Suppressor macrophage treated with lipopolysaccharide for 1 hour (primary cell): ENCODE measurements around the gene CCSAP.

ENCODE experiments used
- DNase-seq, 3 donors: peaks; one replicate each; pipeline ENCODE4 v3.0.0-alpha.2; 2020 to 2022

CCSAP gene, protein sequence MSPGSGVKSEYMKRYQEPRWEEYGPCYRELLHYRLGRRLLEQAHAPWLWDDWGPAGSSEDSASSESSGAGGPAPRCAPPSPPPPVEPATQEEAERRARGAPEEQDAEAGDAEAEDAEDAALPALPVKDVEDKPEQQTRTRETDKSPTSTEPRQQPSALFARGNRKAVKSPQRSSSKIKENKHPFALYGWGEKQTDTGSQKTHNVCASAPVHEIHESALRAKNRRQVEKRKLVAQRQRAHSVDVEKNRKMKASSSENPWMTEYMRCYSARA

DNA sequence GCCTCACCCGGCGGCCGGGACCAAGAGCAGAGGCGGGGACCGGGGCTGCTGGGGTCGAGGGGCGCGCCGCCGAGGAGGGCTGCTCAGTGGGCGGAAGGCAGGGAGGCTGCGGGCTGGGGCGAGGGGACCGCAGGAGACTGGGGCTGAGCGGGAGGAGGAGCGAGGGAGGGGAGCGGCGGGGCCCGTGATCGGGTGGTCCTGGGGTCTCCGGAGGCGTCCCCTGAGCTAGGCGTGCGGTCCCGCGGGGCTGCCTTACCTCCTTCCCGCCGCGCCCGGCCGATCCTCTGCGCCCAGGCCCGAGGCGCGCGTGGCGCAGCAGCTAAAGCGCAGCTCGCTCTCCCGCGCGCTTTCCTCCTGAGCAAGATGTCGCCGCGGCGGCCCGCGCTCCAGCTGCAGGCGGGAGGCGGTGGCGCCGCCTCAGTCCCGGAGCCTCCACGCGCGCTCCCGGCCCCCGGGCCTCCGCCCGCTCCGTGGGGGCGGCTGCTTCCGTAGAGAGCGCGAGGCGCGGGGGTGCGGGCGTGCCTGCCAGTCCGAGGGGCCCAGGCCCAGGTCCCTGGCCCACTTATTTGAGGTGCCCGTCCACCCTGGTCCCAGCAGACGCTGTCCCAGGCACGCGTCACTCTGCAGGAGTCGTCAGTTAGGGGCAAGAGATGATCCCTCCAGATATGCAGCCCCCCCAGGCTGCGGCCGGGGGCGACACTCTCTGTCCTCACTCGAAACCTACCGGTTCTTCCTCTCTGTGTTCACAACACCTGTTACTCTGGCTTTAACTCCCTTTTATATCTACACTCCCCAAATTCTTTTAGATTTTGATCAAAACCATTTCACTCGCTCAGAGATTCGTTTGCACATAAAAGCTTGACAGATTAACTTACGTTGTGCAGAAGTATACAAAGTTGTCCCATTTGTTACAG, at the start of gene CCSAP:
CCSAP (minus strand) TSS at position 392 of the 914 bp plus-strand sequence. CDS start 582 bp downstream, outside the sequence.
- DNase-seq: peak; percentile 61 to 86 (median 77)

DNA sequence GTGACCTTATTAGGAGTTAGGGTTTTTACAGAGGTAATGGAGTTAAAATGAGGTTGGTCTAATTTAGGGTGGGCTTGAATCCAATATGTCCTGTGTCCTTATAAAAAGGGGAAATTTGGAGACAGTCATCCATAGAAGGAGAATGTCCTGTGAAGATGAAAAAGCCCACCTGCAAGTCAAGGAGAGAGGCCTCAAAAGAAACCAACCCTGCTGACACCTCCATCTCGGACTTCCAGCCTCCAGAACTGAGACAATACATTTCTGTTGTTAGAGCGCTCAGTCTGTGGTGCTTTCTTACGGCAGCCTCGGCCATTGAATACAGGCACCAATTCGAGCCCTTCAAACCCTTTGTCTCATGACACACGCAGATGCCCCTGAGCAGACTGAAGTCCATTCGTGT, 47.3 kb upstream of the CCSAP start:
- peak in 1 of 3 donors; percentile 15 for DNase-seq

DNA sequence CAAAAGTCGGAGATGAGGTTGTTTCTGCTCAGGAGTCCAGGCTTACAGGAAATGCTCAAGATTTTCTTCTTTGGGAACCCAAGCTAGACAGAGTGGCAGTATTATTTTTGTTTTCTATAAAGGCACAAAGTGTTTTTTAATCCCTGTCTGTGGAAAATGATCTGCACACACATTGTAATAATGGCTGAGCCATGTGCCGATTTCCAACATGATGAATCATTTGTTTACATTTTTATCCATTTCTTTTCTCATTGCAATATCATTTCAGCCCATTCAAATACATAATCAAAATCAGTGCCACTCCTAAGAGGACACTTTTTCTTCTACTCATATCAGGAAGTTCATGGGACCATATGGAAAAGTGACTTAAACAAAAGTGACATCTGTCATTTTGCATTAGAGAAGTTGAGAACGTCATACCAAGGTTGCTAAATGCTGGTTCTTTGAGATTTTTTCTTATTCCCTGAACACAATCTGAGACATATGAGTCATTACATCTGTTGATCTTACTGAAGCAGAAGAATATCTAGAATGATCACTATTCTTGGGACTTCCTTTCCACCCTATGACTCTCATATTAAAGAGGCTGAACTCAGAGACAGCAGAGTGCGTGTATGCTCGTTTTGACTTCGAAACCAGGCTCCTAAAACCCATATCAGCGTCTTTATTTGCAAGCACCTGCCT, 46.2 kb upstream of the CCSAP start:
- peak; percentile 36 to 73 (median 57) for DNase-seq

DNA sequence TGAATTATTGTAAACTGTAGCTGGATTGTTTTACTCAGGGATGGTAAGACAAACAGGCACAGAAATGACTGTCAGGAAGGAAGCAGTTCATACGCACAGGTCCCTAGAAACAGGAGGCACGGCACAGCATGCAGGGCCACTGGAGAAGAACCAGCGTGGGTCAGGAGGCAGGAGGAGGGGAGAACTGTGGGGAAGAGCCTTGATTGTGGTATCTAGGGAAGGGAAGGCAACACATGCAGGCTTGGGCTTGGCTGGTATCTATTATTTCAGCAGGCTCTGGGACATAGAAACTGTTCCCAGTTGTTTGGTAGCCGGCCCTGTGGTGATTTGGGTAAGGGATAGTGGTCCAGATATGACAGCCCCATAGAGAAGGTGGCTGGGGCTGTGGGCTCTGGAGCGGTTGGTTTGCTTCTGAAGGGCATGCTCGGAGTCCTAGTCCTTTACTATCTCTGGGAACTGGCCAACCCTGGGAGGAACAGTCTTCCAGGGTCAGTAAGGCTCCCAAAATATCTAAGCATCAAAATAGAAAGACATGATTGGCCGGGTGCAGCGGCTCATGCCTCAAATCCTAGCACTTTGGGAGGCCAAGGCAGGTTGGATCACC, 43.1 kb upstream of the CCSAP start:
- no peak for DNase-seq

DNA sequence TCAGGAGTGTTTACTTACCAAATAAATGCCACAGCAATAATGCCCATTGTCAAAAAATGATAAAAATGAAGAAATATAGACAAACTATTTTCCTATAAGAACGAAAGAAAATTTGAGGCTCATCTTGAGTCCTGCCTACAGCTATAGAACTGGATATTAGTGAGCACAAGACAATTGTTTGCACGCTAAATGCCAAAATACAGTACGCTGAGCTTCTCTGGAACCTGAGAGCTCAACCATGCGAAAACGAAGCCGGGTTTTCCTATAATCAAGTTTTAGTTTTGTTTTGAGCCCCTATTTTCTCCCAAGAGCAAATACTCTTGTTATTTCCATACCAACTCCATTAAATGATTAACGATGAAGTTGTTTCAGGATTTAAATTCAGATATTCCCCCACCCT, 42.0 kb upstream of the CCSAP start:
- no peak for DNase-seq

DNA sequence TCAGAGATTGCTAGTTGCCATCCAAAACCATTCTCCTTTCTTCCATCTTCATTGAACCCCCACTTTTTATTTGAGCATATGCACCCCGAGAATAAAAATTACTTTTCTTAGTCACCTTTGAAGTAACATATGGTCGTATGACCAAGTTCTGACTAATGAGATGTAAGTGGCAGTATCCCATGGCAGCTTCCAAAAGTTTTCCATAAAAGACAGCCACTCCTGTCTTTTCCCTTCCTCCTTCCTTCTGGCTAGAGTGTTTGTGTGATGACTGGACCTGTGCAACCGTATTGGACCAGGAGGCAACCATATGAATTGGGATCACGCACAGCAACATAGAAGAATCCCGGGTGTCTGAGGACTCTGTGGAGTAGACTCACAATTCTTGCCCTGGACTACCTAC, 41.1 kb upstream of the CCSAP start:
- DNase-seq: no peak

DNA sequence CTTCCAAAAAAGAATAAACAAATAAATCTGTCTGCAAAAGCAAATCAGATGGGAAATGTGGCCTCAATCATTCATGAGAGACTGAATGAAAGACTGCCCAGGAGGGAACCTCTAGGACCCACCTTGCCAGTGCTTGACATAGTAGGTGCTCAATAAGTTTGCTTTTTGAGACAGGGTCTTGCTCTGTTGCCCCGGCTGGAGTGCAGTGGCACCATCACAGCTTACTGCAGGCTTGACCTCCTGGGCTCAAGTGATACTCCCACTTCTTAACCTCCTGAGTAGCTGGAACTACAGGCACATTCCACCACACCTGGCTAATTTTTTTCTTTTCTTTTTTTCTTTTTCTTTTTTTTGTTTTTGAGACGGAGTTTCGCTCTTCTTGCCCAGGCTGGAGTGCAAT, 40.3 kb upstream of the CCSAP start:
- DNase-seq: no peak

DNA sequence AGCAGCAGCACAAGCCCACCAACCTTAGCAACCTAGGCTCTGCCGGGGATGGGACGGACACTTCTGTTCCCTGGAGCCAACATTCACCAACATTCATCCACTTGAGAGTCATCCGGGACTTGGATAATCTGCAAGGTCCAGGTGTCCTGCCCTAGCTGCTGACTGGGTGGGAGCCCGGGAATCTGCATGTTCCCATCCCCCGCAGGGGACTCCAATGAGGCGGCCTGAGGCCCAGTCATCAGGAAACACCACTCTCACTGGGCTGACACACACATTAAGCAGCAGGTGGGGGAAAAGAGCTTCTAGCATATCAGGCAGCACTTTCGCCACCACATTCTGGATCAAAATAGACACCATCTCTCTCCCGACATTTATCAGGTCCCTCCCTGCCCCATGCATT, 38.4 kb upstream of the CCSAP start:
- no peak for DNase-seq

DNA sequence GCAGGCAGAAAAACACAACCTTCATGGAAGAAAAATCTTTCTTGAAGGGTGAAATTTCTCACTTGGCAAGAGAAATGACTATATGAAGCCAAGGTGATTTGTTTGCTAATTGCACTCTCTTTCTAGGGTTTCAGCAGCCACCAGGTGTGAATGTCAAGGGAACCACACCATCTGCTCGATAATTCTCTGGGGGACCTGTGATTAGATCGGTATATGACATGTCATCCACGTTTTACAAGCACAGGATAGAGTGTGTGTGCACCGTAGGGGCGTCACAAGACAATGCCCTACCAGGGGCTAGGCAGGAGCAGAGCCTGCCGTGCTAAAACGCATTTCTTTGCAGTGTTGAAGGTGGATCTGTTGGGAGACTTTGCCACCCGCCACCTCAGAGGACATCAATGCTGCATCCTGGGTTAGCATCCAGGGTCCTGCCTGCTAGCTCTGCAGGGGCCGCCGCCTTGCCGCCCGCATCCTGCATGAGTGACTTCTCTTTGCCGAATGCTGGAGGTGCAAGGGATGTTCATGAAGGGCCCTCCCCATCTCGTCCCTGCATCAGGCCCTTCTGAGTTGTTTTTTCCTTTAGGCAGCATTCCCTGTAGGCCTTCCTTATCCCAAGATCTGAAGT, 37.8 kb upstream of the CCSAP start:
- no peak for DNase-seq

DNA sequence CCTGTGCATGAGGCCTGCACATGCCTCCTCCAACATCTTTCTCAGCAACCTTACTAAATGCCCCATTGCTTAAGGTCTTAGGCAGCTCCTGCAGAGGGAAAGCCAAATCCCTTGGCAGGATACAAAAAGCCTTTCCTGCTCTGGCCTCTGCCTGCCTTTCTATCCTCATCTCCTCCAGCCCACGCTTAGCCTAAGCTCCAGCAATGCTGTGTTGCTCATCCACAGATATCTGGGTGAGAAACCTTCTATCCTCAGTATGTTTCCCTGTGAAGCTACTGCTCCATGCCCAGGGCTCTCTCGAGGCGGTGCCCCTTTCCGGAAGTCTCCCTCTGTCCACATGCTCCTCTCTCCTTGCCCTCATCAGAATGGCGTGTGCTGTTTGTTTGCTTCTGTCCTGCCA, 37.0 kb upstream of the CCSAP start:
- no peak for DNase-seq

DNA sequence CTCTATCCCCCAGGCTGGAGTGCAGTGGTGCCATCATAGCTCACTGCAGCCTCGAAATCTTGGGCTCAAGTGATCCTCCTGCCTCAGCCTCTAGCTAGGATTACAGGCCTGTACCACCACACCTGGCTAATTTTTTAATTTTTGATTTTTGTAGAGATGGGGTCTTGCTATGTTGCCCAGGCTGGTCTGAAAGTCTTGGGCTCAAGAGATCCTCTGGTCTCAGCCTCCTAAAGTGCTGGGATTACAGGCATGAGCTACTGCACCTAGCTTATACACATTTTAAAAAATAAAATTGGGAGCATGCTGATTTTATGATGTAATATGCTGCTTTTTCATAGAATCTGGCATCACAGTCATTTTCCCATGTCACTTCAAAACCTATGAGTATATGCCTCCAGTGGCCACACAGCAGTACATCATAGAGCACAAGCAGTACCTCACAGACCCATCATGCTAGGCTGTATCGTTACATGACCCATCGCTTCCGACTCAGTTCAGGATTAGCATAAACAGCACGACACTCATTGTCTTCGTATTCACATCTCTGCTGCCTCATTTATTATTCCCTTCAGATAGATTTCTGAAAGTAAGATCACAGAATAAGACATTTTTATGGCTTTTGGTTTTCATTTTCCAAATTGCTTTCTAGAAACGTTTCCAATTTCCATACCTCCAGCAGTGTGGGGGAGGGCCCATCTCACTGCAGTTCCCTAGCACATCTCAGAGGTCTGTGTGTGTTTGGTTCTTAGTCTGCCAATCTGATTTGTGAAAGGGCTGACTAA, 35.9 kb upstream of the CCSAP start:
- peak in 1 of 3 donors; percentile 5 for DNase-seq

DNA sequence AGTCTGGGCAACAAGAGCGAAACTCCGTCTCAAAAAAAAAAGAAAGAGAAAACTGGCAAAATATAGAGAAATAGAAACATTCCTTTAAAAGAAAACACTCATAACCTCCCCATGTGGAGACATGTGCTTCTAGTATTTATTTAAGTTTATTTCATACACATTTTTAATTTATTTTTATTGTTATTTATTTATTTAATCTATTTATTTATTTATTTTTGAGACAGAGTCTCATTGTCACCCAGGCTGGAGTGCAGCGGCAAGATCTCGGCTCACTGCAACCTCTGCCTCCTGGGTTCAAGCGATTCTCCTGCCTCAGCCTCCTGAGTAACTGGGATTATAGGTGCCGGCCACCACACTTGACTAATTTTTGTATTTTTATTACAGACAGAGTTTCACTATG, 35.2 kb upstream of the CCSAP start:
- DNase-seq: peak in 1 of 3 donors; percentile 5

DNA sequence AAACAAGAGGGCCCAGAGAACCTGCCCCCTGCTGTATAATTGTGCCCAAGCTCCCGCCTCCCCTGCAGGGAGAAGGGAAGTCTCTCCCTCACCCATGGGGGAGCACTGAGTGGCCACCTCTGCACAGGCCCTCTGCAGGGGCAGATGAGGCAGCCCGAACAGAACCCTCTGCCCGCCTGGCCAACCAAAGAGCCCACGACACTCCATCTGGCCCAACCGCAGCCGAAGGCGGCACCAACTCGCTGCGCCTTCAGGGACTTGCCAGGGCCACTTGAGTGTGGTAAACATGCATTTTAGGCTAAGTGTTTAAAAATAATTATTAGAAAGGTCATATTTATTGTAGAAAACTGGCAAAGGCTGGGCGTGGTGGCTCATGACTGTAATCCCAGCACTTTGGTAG, 34.6 kb upstream of the CCSAP start:
- DNase-seq: peak in 1 of 3 donors; percentile 8

DNA sequence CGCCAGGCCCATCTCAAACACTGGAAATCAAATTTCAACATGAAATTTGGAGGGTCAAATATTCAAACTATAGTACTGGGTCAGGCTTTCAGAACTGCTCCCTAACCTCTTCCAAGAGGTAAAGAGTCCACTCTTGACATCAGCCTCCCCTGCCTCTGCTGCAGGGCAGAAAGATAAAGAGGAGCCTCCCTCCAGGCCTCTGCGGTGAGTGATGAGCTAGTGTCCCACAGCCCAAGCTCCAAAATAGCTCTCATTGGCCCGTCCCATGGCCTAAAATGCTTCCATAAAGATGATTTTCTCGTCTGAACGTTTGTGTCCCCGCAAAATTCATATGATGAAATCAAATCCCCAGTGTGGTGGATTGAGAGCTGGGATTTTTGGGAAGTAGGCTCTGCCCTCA, 33.7 kb upstream of the CCSAP start:
- DNase-seq: no peak

DNA sequence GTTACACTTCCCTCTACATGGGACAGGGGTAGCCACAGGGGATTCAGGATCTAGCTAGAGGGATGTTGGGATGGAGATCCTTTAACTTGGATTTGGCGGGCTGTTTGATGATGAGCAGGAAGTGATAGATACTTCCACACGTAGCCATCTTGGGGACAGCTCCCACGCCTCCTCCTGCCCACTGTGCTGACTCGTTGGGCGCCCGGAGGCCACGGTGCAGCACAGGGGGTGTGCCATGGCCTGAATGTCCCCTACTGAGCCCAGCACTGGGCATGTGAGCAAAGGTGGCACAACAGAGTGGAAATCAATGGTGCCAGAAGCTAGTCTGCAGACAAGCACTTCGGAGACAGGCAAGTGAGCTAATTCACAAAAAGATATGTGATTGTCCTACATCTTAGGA, 31.6 kb upstream of the CCSAP start:
- peak in 1 of 3 donors; percentile 10 for DNase-seq

DNA sequence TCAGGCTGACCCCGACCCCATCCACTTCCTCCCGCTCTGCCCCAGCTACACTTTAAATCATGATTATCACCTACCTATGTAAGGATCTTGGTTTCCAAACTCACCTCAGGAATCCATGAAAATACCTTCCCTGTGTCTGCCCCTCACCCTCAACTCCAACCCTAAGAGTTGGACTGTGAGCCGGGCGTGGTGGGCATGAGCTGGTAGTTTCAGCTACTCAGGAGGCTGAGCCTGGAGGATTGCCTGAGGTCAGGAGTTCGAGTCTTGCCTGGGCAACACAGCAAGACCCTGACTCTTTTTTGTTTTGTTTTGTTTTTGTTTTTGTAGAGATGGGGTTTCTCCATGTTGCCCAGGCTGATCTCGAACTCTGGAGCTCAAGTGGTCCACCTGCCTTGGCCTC, 30.5 kb upstream of the CCSAP start:
- no peak for DNase-seq

DNA sequence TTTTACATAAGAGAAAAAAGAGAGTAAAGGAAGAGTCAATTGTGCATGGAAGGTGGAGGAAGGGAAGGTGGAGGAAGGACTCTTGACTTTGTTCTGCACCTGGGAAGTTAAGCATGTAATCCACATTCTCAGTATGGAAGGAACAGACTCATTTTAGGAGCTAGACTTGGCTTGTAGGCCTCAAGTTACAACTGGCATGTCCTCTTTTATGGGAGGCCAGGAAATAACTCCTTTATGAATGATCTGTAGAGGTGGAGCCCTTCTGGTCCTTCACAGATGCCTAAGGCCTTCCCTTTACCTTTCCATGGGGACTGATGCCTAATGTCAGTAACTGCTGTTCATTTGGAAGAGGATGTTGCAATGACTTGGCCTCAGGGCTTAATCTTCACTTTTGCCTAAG, 29.4 kb upstream of the CCSAP start:
- no peak for DNase-seq

DNA sequence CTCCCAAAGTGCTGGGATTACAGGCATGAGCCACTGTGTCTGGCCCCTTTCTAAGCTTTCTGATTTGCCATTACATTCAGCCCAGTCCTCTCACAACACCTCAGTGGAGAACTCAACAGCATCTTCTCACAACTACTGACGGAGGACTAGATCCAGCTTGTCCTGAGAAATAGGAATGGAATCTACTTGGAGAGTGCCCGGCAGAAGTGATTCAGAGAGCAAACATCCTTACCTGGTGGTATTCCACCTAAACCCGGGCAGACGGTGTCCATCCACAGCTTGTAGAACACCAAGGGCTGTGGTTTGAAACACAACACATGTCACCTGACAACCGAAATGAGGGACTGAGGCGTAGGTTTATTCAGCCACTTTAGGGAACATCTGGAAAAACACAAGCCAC, 28.8 kb upstream of the CCSAP start:
- DNase-seq: no peak

DNA sequence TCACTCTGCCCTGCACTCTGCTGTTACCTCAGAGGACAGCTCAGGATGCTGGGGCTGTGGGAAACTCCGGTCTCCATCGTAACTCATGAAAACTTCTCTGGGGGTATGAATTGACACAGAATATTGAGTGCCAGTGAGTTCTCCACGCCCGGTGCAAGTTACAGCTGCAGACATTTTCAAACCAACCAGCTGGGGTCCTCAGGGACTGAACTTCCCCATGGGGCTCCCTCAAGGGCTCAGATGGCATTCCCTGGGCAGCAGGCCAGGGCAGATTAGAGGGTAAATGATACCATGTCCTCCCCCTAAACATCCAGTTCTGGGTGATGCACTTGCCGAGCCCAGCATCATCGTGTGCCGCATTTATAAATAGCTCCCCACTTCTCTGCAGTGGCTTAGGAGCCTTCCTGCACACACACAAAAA, 27.8 kb upstream of the CCSAP start:
- DNase-seq: no peak

DNA sequence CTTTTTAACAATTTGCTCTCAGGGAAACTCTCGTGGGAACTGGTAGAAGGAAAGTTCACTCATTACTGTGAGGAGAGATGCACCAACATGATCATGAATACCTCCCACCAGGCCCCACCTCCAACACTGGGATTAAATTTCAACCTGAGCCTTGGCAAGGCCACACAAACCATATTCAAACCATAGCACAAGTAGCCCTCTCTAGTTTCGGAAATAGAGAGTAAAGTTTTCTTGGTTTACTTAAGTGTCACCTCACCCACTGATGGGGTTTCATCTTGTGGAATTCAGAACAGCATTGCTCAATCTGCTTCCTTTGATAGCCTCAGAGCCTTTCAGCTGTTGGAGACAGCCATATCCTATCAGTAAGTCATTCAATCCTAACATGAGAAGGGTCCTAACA, 25.5 kb upstream of the CCSAP start:
- DNase-seq: no peak

DNA sequence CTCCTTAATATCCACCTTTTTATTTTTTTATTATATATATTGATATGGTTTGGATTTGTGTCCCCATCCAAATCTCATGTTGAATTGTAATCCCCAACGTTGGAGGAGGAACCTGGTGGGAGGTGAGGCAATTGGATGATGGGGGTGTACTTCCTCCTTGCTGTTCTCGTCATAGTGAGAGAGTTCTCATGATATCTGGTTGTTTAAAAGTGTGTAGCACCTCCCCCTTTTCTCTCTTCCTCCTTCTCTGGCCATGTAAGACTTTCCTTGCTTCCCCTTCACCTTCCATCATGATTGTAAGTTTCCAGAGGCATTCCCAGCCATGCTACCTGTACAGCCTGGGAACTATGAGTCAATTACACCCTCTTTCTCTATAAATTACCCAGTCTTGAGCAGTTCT, 22.7 kb upstream of the CCSAP start:
- DNase-seq: peak; percentile 52 to 61 (median 60)
